Midbrain (tissue), 1 donor: ENCODE measurements around the gene PIGBOS1.
"Not testable (repeated sequence)": the region's sequence is repeated elsewhere in the genome, so short reads cannot be mapped to it uniquely, and the experiment has no call there.

Experiments
- DNase-seq: peaks from one replicate; lab custom pipeline; 2025; lab: John Stamatoyannopoulos, UW

PIGBOS1 gene

DNA sequence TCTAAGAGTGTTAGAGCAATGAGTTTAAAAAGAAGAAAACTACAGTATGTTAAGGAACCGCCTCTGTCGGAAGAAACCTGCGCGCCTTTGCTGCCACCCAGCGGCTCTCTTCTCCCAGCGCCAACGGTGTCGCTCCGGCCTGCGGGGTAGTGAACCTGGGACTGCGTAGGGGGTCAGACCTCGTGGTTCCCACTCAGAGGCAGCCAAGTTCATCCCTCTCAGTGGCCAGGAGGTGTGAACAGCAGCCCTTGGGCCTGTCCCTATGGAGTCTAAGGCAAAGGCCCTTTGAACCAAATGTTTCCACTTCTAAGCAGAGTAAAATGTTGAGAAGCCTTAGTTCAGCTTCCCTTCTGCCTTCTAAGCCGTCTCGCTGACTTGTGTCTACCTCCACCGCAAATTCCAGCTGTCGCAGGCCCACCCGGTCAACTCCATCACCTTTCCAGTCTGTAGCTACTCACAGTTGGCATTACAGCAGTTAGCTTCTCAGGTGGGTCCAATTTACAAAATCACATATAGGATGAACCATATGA, 28.3 kb downstream of the PIGBOS1 start:
- peak; percentile 72 for DNase-seq

- DNase-seq, result no peak
Observed at GRCh38 chr15:55289746-55290527, 29.0 kb downstream of the PIGBOS1 start, which contains the start of gene RAB27A. Gene RAB27A (minus strand): TSS chr15:55289813. CDS start chr15:55234934, 54,879 bp downstream.

- DNase-seq, result no peak
Observed at GRCh38 chr15:55289011-55289745, 29.7 kb downstream of the PIGBOS1 start.

GRCh38 chr15:55288006-55288717, 30.8 kb downstream of the PIGBOS1 start:
- DNase-seq, result no peak

DNA sequence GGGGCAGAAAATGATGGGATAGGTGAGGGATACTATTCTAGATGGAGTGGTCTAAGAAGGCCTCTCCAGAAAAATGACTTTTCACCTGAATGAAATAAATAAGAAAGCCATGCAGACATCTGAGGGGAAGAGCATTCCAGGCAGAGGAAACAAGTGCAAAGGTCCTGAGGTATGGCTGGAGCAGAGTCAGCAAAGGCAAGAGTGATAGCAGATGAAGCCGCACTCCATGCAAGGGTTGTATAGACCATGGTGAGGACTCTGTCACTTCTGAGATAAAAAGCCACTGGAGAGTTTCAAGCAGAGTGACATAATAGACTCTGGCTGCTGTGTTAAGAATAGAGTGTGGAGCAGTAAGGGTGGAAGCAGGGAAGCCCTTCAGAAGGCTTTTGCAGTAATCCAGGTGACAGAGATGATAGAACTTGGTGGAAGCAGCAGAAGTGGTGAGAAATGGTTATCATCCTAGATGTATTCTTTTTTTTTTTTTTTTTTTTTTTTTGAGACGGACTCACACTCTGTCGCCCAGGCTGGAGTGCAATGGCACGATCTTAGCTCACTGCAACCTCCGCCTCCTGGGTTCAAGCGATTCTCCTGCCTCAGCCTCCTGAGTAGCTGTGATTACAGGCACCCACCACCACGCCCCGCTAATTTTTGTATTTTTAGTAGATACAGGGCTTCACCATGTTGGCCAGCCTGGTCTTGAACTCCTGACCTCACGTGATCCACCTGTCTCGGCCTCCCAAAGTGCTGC, 32.3 kb downstream of the PIGBOS1 start:
- not testable (repeated sequence) for DNase-seq

- no peak for DNase-seq
Observed at GRCh38 chr15:55284426-55284825, 34.5 kb downstream of the PIGBOS1 start.

DNA sequence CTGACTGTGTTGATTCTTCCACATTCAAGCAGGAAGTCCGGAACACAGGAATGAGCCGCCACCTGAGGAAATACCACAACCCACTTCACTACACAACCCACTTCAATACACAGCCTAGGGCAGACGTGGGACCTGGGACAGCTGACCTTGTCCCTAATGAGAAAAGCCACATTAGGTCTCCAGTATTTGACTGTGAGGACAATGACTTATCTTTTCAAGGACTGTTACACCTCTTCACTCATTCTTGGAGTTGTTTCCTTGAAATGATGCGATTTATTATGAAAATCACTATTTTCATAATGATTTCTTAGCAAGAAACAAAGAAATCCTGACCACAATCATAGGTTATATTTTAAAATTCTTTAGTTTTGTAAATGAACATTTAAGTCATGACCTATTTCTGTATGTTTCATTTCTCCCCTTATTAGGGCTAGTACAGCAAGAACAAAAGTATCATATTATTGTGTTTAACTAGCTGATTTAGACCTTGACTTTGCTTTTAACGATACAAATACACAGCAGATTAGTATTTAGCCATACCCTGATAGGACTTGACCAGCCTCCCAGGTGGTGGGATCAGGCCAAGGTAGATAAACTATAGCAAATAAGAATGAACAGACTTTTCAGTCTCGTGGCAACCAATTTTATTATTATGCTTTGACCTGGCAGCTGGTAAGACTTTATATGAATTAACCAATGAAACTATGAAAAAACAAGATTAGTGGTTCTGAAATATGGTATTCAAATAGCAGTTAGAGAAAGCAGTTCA, 35.4 kb downstream of the PIGBOS1 start:
- no peak for DNase-seq

- no peak for DNase-seq
Observed at GRCh38 chr15:55282284-55282833, 36.6 kb downstream of the PIGBOS1 start.

- no peak for DNase-seq
Observed at GRCh38 chr15:55281517-55282228, 37.2 kb downstream of the PIGBOS1 start.

DNA sequence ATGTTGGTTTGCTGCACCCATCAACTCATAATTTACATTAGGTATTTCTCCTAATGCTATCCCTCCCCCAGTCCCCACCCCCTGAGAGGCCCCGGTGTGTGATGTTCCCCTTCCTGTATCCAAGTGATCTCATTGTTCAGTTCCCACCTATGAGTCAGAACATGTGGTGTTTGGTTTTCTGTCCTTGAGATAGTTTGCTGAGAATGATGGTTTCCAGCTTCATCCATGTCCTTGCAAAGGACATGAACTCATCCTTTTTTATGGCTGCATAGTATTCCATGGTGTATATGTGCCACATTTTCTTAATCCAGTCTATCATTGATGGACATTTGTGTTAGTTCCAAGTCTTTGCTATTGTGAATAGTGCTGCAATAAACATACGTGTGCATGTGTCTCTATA, 38.3 kb downstream of the PIGBOS1 start:
- DNase-seq, result not testable (repeated sequence)

DNA sequence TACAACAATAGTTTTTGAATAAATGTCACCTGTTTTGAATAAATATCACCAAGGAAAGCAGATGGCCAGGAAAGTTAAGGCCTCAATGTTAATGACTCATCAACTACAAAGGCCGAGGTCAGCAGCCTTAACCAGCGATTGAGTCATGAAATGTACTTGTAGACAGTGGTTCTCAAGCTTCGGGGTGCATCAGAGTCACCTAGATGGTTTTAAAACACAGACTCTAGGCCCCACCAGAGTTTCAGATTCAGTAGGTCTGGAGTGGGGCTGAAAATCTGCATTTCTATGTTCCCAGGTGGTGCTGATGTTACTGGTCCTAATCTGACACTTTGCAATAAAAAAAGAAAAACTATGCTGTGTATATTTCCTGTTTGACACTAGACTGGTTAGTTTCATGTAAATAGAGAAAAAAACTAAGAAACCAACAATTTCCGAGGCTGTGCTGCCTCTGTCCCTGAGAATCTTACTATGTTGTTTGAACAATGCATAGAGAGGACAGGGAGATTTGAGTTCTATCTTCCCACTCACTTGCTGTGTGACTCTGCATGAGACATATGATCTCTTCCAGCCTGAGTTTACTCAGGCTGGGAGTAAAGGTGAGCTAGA, 39.1 kb downstream of the PIGBOS1 start:
- DNase-seq, result no peak

DNA sequence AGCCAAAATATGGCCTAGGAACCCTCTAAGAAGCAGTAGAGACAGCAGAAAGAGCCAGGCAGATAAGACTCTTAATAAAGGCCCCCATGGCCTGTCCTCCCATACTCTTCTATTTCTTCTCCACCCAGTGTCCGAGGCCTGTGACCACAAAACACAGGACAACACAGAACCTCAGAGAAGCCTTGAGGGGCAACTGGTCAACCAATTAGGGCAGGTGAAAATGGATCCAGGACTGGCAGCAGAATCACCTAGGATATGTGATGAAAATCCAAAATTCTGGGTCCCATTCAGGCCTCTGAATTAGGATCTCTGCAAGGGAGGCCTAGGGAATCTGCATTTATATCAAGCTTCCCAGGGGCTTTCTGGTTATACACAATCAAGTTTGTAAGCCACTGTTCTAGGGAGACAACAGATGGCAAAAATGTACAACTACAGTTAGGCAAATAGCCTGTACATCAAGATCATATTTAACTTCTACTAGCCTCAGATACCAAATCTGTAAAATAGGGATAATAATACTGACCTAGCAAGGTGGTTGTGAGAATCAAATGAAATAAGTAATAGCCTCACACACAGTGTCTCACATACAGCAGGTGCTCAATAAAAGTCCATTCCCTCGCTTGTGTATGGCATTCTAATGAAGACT, 39.7 kb downstream of the PIGBOS1 start:
- no peak for DNase-seq

GRCh38 chr15:55277715-55278114, 41.2 kb downstream of the PIGBOS1 start:
- DNase-seq, result no peak

DNA sequence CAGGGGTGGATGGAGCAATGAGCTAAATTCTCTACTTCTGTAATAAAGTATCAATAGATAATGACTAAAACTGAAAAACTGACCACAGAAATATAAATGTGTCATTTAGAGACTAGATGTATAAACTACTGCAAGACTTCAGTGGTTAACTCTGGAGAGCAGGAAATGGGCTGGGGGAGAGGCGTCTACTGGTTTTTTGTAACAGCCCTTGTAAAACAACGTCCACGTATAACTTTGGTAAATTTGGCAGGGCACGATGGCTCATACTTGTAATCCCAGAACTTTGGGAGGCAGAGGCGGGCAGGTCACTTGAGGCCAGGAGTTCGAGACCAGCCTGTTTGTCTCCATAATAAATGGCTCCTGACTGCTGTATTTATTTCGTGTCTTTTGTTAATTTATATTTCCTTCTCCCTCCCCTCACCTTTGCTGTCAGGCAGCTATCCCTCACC, 41.8 kb downstream of the PIGBOS1 start:
- no peak for DNase-seq

DNA sequence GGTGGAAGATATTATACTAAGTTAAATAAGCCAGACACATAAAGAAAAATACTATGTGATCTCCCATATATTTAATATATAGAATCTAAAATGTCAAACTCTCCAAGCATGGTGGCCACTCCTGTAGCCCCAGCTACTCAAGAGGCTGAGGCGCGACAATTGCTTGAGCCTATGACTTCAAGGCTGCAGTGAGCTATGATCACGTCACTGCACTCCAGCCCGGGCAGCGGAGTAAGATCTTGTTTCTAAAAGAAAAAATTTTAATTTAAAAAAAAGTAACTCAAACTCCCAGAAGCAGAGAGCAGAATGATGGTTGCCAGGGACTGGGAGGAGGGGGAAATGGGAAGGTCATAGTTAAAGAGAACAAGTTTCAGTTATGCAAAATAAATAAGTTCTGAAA, 42.6 kb downstream of the PIGBOS1 start:
- DNase-seq, result no peak

- DNase-seq, result no peak
Observed at GRCh38 chr15:55270291-55270690, 48.6 kb downstream of the PIGBOS1 start.

DNA sequence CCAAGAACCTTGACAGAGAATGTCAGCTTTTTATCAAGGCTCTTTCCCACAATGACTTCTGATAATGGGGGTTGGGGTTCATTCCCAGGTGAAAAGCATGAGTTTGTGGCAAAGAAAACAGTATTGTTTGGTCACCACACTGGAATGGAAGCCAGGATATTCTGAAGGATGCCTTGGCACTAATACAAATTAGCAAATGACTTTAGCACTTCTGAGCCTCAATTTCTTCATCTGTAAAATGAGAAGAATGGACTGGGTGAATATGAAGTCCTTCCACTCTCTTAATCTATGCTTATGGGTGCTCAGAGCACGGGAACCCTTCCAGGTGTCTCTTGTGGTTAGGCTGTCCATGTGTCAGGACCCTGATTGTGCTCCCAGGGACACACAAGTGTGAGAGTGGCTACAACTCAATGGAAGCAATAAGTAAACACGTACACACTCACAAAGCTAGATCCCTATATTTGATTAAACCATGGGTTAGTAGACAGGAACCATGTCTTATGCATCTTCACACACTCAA, 50.7 kb downstream of the PIGBOS1 start:
- DNase-seq, result no peak

DNA sequence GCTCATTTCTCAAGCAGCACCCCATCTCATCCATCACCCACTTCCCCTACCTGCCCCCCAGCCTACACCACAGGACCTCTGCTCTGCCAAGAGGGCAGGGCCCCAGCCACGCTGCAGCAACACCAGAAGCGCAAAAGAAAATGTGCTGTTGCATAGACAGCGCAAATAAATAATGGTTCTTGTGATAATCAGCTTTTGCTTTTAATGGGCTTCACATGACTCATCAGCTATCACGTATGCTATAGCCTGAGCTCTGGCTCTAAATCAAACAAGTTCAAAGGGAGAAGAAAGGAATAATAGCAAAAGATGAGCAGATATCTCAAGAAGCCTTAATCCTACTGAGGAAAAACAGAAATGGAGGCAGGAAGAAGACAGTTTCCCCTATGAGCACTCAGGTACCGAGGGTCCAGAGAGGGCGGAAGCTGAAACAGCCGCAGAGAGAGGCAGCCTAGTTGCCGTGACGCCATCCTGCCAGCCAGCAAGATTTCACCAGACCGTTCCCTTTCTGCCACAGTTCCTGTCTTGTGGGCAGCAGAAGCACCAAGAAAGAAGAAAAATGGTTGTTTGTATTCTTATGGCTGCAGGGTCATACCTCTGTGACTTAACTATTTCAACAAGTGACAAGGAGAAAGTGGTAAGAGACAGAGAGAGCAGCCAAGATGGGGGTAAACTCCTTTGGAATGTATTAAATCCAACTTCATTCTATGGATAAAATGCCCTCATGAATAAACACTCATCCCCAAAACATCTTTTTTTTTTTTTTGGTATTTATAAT, 51.3 kb downstream of the PIGBOS1 start:
- DNase-seq, result no peak
